Suprapubic skin (tissue), 4 donors: ENCODE measurements around the gene COA8.

Source experiments
- EP300 ChIP-seq: sonication (generic); formaldehyde crosslinking; IDR thresholded peaks from one replicate; pipeline ENCODE4 v1.6.1; 2017; ENCODE audit warnings: antibody characterized with exemption
- POLR2A ChIP-seq, 2 donors: fragments of 450-650 bp; IDR thresholded peaks; one replicate each; pipeline ENCODE4 v1.6.1; 2017; ENCODE audit warnings: antibody characterized with exemption in 2 of 2, mild to moderate bottlenecking in 2 of 2, moderate library complexity in 2 of 2
- POLR2AphosphoS5 ChIP-seq, 3 donors: sonication (generic); formaldehyde crosslinking; IDR thresholded peaks; one replicate each; pipeline ENCODE4 v1.6.1; 2017; ENCODE audit warnings: antibody characterized with exemption in 3 of 3
- TF ChIP-seq, protein P1 (sequence below), 2 donors: fragments of 200-600 bp in 1 of 2; fragments of 450-650 bp in 1 of 2; sonication (generic) in 1 of 2; IDR thresholded peaks; one replicate each; pipeline ENCODE4 v1.5.1; 2016 to 2019; ENCODE audit warnings: antibody characterized with exemption in 2 of 2, mild to moderate bottlenecking in 1 of 2, moderate library complexity in 1 of 2

DNA sequence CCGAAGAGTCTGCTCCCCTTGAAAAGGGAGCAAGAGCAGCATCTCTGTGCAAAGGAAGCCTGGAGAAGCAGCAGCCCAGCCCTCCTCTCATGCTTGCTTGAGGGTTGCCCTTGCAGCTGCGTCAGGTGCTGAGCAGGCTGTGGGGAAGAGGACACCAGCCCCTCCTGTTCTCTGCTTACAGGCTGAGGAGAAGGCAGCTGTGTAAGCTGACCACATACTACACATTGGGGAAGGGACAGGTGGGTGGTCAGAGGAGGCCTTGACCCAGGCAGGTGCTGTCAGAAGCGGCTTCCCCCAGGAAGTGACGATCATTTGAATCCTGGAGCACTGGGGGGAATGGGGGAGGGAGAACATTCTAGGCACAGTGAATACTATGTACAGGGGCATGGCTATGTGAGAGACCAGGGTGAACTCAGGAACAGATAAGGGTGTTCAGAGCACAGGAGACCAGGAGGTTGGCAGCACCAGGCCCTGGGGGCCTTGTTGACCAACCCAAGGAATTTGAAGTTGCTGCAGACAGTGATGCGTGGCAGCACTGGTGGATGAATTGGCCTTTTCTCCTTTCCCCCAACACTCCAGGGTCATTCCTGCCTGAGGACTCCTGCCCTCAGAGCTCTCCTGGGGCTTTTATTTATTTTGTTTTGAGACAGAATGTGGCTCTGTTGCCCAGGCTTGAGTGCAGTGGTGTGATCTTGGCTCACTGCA, 63.5 kb downstream of the COA8 start:
- TF ChIP-seq, protein P1, sequence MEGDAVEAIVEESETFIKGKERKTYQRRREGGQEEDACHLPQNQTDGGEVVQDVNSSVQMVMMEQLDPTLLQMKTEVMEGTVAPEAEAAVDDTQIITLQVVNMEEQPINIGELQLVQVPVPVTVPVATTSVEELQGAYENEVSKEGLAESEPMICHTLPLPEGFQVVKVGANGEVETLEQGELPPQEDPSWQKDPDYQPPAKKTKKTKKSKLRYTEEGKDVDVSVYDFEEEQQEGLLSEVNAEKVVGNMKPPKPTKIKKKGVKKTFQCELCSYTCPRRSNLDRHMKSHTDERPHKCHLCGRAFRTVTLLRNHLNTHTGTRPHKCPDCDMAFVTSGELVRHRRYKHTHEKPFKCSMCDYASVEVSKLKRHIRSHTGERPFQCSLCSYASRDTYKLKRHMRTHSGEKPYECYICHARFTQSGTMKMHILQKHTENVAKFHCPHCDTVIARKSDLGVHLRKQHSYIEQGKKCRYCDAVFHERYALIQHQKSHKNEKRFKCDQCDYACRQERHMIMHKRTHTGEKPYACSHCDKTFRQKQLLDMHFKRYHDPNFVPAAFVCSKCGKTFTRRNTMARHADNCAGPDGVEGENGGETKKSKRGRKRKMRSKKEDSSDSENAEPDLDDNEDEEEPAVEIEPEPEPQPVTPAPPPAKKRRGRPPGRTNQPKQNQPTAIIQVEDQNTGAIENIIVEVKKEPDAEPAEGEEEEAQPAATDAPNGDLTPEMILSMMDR (IDR thresholded peaks at IDR 0.05): no peak
- no peak for TF ChIP-seq POLR2A (IDR thresholded peaks at IDR 0.05)
- no peak for TF ChIP-seq EP300
- no peak for TF ChIP-seq POLR2AphosphoS5 (IDR thresholded peaks at IDR 0.05)
